K562 (cell line): Measurements from ENCODE around the gene AFF3. TPM values are rescaled to one million over a fixed set of nuclear protein-coding genes. Genes with fewer than 3 reads are reported as not detected.

Source experiments
- ATAC-seq: fragments of 200-7000 bp; cut with Tn5 transposase; 3 replicates; pipeline ENCODE4 v1.9.1; 2020; ENCODE audit warnings: moderate library complexity
- BruUV-seq: library from RNA; stranded (reverse); fragments of 400-500 nt; replicated peaks from 2 replicates; lab custom pipeline; 2021; lab: Mats Ljungman, UMichigan
- CTCF ChIA-PET: fragments of 300-600 bp; formaldehyde crosslinking; extraction: SDS; loops from one replicate; lab custom pipeline; 2021; ENCODE audit warnings: low intra/inter-chr PET ratio; lab: Yijun Ruan, JAX
- POLR2A ChIA-PET: fragments of 300-600, 350-650 bp; sonication (Branson Sonifier 250); formaldehyde crosslinking; extraction: SDS; loops from one replicate; lab custom pipeline; 2021; ENCODE audit warnings: antibody characterized with exemption, inconsistent platforms; lab: Yijun Ruan, JAX
- DNase-seq, 4 experiments: peaks; one replicate each; pipeline versions ENCODE4 v3.0.0 to v3.0.0-alpha.2; 2011 to 2018; ENCODE audit warnings: low spot score in 3 of 4, mixed read lengths in 3 of 4; ENCODE audit errors: extremely low read depth in 1 of 4
- FAIRE-seq: peaks from 2 replicates; lab custom pipeline; 2011; peaks lifted over from hg19 to GRCh38; lab: Jason Lieb, UNC
- H2AFZ ChIP-seq: 2 replicates; pipeline ENCODE4 v1.6.0; 2011; ENCODE audit warnings: low read depth, low read length, control low read depth, inconsistent platforms
- H3K27ac ChIP-seq: fragments of 200-600 bp; 3 replicates; pipeline ENCODE4 v1.8.0; 2011; ENCODE audit warnings: low read depth, mild to moderate bottlenecking, control low read depth, inconsistent platforms, low read length, moderate library complexity, mixed read lengths; ENCODE audit errors: extremely low read depth
- H3K27me3 ChIP-seq, 2 experiments: fragments of 300-600 bp in 1 of 2; 2 replicates in 1 of 2; 3 replicates in 1 of 2; pipeline versions ENCODE4 v1.6.0 to v1.8.0; 2011; ENCODE audit warnings: inconsistent platforms in 2 of 2, low read length in 2 of 2, mild to moderate bottlenecking in 1 of 2, mixed read lengths in 1 of 2, moderate library complexity in 1 of 2; ENCODE audit not compliant: control insufficient read depth in 2 of 2, insufficient read depth in 2 of 2
- H3K36me3 ChIP-seq: fragments of 300-600 bp; 3 replicates; pipeline ENCODE4 v1.8.0; 2011; ENCODE audit warnings: mild to moderate bottlenecking, low read length, inconsistent platforms; ENCODE audit not compliant: control insufficient read depth, insufficient read depth
- H3K4me1 ChIP-seq, 2 experiments: fragments of 200-600 bp in 1 of 2; replicated peaks in 1 of 2; 2 replicates in 1 of 2; 3 replicates in 1 of 2; pipeline versions ENCODE4 v1.5.1 to v1.8.0; 2011; ENCODE audit warnings: inconsistent platforms in 2 of 2, low read length in 2 of 2, mild to moderate bottlenecking in 1 of 2, mixed read lengths in 1 of 2, moderate library complexity in 1 of 2; ENCODE audit not compliant: control insufficient read depth in 2 of 2, insufficient read depth in 2 of 2
- H3K4me2 ChIP-seq: 2 replicates; pipeline ENCODE4 v1.6.1; 2011; ENCODE audit warnings: low read length, control low read depth, inconsistent platforms, mixed read lengths; ENCODE audit not compliant: insufficient read depth
- H3K4me3 ChIP-seq: fragments of 200-600 bp; sonication (generic), shearing (Covaris generic); 2 replicates; pipeline ENCODE4 v1.5.1; 2016; ENCODE audit warnings: control low read depth, inconsistent platforms
- H3K79me2 ChIP-seq: fragments of 200-600 bp; 3 replicates; pipeline ENCODE4 v1.8.0; 2011; ENCODE audit warnings: low read length, inconsistent platforms; ENCODE audit not compliant: control insufficient read depth, insufficient read depth
- H3K9ac ChIP-seq, 2 experiments: 2 replicates each; pipeline versions ENCODE4 v1.6.0 to v1.6.1; 2011; ENCODE audit warnings: low read depth in 2 of 2, low read length in 2 of 2, control low read depth in 1 of 2, inconsistent platforms in 1 of 2, mild to moderate bottlenecking in 1 of 2, mixed read lengths in 1 of 2; ENCODE audit not compliant: insufficient read depth in 1 of 2
- H3K9me1 ChIP-seq: one replicate; pipeline ENCODE4 v1.6.0; 2011; ENCODE audit warnings: inconsistent platforms, mild to moderate bottlenecking, low read length, moderate library complexity; ENCODE audit not compliant: control insufficient read depth, insufficient read depth
- H3K9me3 ChIP-seq: replicated peaks from 2 replicates; pipeline ENCODE4 v1.5.1; 2011; ENCODE audit warnings: low read depth, low read length, inconsistent platforms; ENCODE audit not compliant: control insufficient read depth, insufficient read depth
- H4K20me1 ChIP-seq: replicated peaks from 2 replicates; pipeline ENCODE4 v1.6.1; 2011; ENCODE audit warnings: low read length, inconsistent platforms, mixed read lengths; ENCODE audit not compliant: control insufficient read depth, insufficient read depth
- ARHGAP35 ChIP-seq: fragments of 450-650 bp; IDR thresholded peaks from 2 replicates; pipeline ENCODE4 v1.6.1; 2018; ENCODE audit not compliant: partially characterized antibody
- CLOCK ChIP-seq: fragments of 250-450 bp; sonication (Bioruptor Pico); IDR thresholded peaks from 2 replicates; pipeline ENCODE4 v1.4.0; 2020; ENCODE audit warnings: mild to moderate bottlenecking, moderate library complexity, borderline replicate concordance
- HCFC1 ChIP-seq: IDR thresholded peaks from 2 replicates; pipeline ENCODE4 v1.6.1; 2012; ENCODE audit warnings: low read depth, low read length, improper control_type of control experiment
- HNRNPH1 ChIP-seq: fragments of 200-400 bp; formaldehyde crosslinking; optimal IDR thresholded peaks from 2 replicates; pipeline ENCODE3; 2017; ENCODE audit warnings: low read depth, mild to moderate bottlenecking, low read length, moderate library complexity
- KHSRP ChIP-seq: fragments of 450-650 bp; IDR thresholded peaks from 2 replicates; pipeline ENCODE4 v1.6.1; 2017
- KLF13 ChIP-seq: fragments of 450-650 bp; IDR thresholded peaks from 2 replicates; pipeline ENCODE4 v1.6.1; 2016; ENCODE audit warnings: missing genetic modification characterization, low read depth, mild to moderate bottlenecking, missing compliant biosample characterization, moderate library complexity, borderline replicate concordance
- NKRF ChIP-seq: fragments of 450-650 bp; IDR thresholded peaks from 2 replicates; pipeline ENCODE4 v1.6.1; 2016; ENCODE audit warnings: borderline replicate concordance
- RAD51 ChIP-seq: fragments of 450-650 bp; IDR thresholded peaks from 2 replicates; pipeline ENCODE4 v1.7.1; 2016; ENCODE audit warnings: low read depth, mild to moderate bottlenecking, borderline replicate concordance
- RFX5 ChIP-seq: IDR thresholded peaks from 2 replicates; pipeline ENCODE4 v1.6.1; 2011; ENCODE audit warnings: low read depth, mild to moderate bottlenecking, improper control_type of control experiment, low read length
- SIN3B ChIP-seq: fragments of 450-650 bp; IDR thresholded peaks from 2 replicates; pipeline ENCODE4 v1.6.1; 2017; ENCODE audit warnings: low read depth, mild to moderate bottlenecking, moderate library complexity
- WGBS: fragments of 100-300 bp; shearing (Covaris generic); methylation state at CpG from one replicate; pipeline ENCODE4 v1.1.6; 2016; ENCODE audit warnings: low coverage, mixed read lengths; ENCODE audit not compliant: insufficient coverage; ENCODE audit errors: missing lambda C conversion rate; 5-methylcytosine and 5-hydroxymethylcytosine counted together
- in situ Hi-C: fragments of 300-500 bp; cut with MboI; formaldehyde crosslinking; loops from 4 replicates; pipeline ENCODE4 v1.15.0; 2018; ENCODE audit warnings: inconsistent platforms, mixed read lengths
- intact Hi-C: fragments of 100-400 bp; cut with micrococcal nuclease; formaldehyde crosslinking; loops from 2 replicates; pipeline ENCODE4 v1.14.2; 2022
- polyA plus RNA-seq, 8 experiments: library from polyadenylated mRNA; depleted of rRNA in 4 of 8; stranded (reverse) in 5 of 8; unstranded in 3 of 8; fragments of >200 nt; fragmentation: Nextera tagmentation in 2 of 8; fragmentation: Illumina TruSeq in 1 of 8; extraction: Ambion mirVana in 2 of 8; extraction: Trizol in 1 of 8; gene quantifications; 2 replicates each; pipeline versions ENCODE4 v1.2.1 to v1.2.3, GENCODE V29; 2011 to 2014; ENCODE audit warnings: inconsistent platforms in 1 of 8, missing spikeins in 1 of 8
- total RNA-seq, 7 experiments: library from RNA; depleted of rRNA in 6 of 7; stranded (reverse); fragments of >200 nt in 6 of 7; fragmentation: Illumina TruSeq in 2 of 7; extraction: Trizol in 2 of 7; gene quantifications; 2 replicates each; pipeline versions ENCODE4 v1.2.1 to v1.2.3, GENCODE V29; 2011 to 2021; ENCODE audit warnings: low replicate concordance in 1 of 7
- TF ChIP-seq, protein P1 (sequence below), 2 experiments: IDR thresholded peaks in 1 of 2; conservative IDR thresholded peaks in 1 of 2; 2 replicates each; pipeline ENCODE4 v1.6.1; 2016; ENCODE audit warnings: low read depth in 2 of 2, mild to moderate bottlenecking in 1 of 2, missing compliant biosample characterization in 1 of 2, missing genetic modification characterization in 1 of 2, moderate library complexity in 1 of 2

AFF3 gene
- total and polyA plus RNA-seq, 9 of the 15 experiments (the other 6 are each of a cell fraction or from before 2014, with no cell fraction given) = 0.02 to 0.11 TPM; not detected in 7

DNA sequence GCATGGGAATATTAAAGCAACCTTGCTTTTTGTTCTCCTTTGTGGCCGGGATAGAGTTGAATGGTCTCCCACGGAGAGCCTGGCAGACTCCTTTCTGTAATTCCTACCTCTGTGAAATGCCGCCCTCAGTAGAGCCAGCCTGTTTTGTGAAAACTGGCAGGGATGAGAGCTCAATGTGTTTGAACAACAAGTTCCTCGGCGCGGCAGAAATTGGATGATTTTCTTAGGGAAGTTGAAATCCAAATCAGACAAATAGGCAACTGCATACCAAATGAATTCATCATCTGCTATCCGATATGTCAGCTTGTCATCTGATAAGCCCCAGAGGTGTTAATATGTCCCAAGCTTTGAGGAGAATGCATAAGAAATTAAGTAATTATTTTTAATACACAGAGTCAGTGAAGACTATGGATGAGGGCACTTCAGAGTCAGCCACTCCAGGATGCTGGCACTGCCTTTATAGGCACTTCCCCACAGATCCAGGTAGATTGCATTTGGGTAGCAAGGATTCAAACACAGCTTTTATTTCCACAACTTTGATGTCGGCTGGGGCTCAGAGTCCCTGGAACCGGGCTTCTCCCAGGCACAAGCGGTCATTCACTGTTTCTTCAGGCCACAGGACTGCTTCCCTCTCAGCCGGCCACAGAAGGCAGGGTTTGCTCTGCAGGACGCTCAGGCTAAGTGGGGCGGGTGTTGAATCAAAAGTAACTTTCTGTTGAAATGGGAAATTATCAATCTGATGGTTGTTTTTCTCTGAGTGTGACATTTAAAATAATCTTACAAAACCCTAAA, 569.8 kb downstream of the AFF3 start:
- no peak overlapping the region for H3K4me3 ChIP-seq
- ATAC-seq (no peak), DNase-seq (no peak), FAIRE-seq (no peak)
- 3% methylated on average over 13 of the region's 13 CpGs for WGBS
- no peaks in the 10 kb centered on the region for H3K36me3 ChIP-seq
- no peaks in the 10 kb centered on the region for H3K79me2 ChIP-seq
- H3K9me1 ChIP-seq = no peaks in the 10 kb centered on the region
- no peak overlapping the region for H2AFZ ChIP-seq
- no TSS peak for BruUV-seq
- no peak for TF ChIP-seq ARHGAP35
- TF ChIP-seq RAD51 = no peak
- no peak for TF ChIP-seq KHSRP
- no peak for TF ChIP-seq KLF13 (tag)
- TF ChIP-seq HNRNPH1 = no peak
- TF ChIP-seq HCFC1 = no peak
- no peak for TF ChIP-seq SIN3B
- TF ChIP-seq RFX5 = no peak
- no peak for TF ChIP-seq CLOCK
- TF ChIP-seq, protein P1, sequence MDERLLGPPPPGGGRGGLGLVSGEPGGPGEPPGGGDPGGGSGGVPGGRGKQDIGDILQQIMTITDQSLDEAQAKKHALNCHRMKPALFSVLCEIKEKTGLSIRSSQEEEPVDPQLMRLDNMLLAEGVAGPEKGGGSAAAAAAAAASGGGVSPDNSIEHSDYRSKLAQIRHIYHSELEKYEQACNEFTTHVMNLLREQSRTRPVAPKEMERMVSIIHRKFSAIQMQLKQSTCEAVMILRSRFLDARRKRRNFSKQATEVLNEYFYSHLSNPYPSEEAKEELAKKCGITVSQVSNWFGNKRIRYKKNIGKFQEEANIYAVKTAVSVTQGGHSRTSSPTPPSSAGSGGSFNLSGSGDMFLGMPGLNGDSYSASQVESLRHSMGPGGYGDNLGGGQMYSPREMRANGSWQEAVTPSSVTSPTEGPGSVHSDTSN (CRISPR knock-in tag; IDR thresholded peaks at IDR 0.05; ENCODE audit: low read depth) = no peak
- TF ChIP-seq, protein P1 (tag; conservative IDR thresholded peaks at IDR 0.05; ENCODE audit: low read depth) = no peak
- no peak for TF ChIP-seq NKRF
- no peaks in the 10 kb centered on the region for H4K20me1 ChIP-seq
- H3K9ac ChIP-seq = no peak overlapping the region
- POLR2A ChIA-PET = no interaction called here
- H3K4me1 ChIP-seq = no peaks in the 10 kb centered on the region
- in situ Hi-C loops (loop anchor here (25.0 kb wide), 2 partner anchors 240 to 815 kb away; no protein-coding TSS in a partner anchor), intact Hi-C loops (no loop called here)
- no peak overlapping the region for H3K27ac ChIP-seq
- peaks cover 39 to 52% of the 10 kb centered on the region in 2 experiments for H3K27me3 ChIP-seq
- no peaks in the 10 kb centered on the region for H3K9me3 ChIP-seq
- CTCF ChIA-PET = no interaction called here
- H3K4me2 ChIP-seq = no peak overlapping the region
